Inferior parietal cortex (tissue), 1 donor: ENCODE results near the gene IGF2R.
A peak's percentile ranks its signal among the peaks of the same experiment; 100 is the strongest.
"Not testable (repeated sequence)": the region's sequence is repeated elsewhere in the genome, so short reads cannot be mapped to it uniquely, and the experiment has no call there.

ENCODE experiments used
- DNase-seq: peaks from one replicate; pipeline ENCODE4 v3.0.0-alpha.2; 2016; ENCODE audit errors: extremely low spot score

IGF2R gene, protein sequence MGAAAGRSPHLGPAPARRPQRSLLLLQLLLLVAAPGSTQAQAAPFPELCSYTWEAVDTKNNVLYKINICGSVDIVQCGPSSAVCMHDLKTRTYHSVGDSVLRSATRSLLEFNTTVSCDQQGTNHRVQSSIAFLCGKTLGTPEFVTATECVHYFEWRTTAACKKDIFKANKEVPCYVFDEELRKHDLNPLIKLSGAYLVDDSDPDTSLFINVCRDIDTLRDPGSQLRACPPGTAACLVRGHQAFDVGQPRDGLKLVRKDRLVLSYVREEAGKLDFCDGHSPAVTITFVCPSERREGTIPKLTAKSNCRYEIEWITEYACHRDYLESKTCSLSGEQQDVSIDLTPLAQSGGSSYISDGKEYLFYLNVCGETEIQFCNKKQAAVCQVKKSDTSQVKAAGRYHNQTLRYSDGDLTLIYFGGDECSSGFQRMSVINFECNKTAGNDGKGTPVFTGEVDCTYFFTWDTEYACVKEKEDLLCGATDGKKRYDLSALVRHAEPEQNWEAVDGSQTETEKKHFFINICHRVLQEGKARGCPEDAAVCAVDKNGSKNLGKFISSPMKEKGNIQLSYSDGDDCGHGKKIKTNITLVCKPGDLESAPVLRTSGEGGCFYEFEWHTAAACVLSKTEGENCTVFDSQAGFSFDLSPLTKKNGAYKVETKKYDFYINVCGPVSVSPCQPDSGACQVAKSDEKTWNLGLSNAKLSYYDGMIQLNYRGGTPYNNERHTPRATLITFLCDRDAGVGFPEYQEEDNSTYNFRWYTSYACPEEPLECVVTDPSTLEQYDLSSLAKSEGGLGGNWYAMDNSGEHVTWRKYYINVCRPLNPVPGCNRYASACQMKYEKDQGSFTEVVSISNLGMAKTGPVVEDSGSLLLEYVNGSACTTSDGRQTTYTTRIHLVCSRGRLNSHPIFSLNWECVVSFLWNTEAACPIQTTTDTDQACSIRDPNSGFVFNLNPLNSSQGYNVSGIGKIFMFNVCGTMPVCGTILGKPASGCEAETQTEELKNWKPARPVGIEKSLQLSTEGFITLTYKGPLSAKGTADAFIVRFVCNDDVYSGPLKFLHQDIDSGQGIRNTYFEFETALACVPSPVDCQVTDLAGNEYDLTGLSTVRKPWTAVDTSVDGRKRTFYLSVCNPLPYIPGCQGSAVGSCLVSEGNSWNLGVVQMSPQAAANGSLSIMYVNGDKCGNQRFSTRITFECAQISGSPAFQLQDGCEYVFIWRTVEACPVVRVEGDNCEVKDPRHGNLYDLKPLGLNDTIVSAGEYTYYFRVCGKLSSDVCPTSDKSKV (N-terminal part only)

DNA sequence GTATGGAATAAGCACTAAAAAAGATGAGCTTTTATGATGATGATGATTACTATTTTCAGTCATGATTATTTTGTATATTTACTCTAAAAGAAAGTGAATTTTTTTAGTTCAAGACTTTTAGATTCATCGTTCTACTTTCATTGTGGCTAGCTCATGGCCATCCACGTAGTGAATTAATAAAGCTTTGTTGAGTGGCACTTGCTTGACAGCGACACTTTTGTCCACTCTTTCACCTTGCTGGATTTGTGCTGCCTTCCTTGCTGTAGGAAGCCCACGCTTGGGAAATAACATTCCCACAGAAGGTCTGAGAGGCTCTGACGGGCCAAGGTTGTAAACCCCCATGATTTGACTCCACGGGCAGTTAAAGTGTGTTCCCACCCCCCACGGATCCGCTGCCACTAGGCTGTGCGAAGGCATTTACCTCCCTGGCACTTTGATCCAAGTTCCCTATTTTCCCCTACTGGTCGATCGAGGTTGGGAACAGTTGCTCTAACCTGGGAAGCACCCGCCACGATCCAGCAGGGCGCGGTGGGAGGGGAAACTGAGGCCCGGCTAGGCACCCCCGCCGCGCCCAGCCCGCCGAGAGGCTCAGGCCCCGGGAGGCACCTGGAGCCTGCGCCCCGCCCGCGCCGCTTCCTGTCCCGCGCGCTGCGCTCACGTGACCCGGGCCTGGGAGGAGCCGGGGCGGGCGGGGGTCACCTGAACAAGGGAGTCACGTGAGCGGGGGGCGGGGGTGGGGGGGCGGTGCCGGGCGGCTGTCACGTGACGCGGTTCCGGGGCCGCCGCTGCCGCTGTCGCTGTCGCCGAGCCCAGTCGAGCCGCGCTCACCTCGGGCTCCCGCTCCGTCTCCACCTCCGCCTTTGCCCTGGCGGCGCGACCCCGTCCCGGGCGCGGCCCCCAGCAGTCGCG, at the start of gene IGF2R:
TSS of gene IGF2R (plus strand) at position 788 of the 909 bp plus-strand sequence. CDS start 165 bp downstream, outside the sequence.
- DNase-seq = peak; percentile 81

DNA sequence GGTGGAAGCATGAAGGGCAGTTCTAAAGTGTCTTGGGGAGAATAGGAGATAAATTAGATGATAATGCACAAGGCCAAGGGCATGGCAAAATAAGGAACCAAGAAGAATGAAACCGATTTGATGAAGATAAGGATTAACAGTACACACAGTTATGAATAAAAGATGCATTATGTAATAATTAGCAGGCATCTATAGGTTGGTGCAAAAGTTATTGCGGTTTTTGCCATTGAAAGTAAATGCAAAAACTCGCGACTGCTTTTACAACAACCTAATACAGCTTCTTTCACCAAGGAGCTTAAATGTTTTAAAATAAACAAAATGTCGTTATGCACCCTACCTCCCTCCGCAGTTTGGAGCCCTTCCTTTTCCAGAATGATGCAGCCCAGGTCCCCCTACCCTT, 49.1 kb upstream of the IGF2R start:
- DNase-seq = no peak

DNA sequence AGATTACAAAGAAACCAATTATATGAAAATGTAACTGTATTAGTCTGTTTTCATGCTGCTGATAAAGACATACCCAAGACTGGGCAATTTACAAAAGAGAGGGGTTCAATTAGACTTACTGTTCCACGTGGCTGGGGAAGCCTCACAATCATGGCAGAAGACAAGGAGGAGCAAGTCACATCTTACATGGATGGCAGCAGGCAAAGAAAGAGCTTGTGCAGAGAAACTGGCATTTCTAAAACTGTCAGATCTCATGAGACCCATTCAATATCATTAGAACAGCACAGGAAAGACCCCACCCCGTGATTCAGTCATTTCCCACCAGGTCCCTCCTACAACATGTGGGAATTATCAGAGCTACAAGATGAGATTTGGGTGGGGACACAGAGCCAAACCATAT, 44.7 kb upstream of the IGF2R start:
- not testable (repeated sequence) for DNase-seq

DNA sequence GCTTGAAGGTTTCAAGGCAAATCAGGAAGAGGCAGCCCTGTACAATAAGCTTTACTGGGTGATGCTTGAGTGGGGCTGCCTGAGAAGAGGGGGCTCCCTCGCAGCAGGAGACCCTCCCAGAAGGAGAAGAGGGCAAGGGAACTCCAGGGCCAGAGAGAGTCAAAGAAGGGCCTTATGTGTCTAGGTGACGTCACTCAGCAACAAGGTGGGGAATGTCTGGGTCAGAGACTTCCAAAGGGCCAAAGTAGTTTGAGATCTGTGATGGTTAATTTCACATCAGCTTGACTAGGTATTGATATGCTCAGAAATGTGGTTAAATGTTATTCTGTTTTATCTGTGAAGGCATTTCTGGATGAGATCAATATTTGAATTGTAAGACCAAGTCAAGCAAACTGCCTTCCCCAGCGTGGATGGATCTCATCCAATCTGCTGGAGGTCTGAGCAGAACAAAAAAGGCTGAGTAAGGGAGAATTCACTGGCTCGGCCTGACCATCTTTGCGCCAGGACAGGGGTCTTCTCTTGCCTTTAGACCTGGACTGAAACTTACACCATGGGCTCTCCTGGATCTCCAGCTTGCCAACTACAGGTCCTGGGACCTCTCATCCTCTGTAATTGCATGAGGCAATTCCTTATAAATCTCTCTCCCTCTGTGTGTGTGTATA, 42.2 kb upstream of the IGF2R start:
- DNase-seq = no peak

DNA sequence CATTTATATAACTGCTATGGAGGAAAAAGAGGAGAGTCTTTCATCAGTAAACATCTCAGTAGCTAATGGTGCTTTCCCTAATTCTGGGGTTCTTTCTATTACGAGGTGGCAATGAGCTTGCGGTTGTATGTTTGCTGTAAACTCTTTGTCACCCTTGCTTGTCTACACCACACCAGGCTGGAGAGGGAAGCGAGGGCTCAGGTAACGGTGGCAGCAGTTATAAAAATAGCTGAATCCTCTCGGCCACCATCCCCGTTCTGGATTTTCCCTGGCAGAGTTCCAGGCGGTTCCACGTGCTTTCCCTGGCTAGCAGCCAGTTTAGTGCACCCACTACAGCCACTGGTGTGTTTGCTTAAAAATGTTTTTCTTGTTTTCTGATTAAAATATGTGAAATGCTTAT, 39.1 kb upstream of the IGF2R start:
- DNase-seq = no peak

DNA sequence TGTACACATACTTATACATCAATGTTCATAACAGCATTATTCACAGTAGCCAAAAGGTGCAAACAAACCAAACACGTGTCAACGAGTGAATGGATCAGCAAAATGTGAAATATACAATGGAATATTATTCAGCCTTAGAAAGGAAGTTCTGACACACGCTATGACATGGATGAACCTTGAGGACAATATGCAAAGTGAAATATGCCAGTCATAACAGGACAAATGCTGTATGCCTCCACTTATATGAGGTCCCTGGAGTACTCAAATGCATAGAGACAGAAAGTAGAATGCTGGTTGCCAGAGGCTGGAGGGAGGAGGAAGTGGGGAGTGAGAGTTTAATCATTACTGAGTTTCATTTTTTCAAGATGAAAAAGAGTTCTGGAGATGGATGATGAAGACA, 37.8 kb upstream of the IGF2R start:
- DNase-seq = no peak

DNA sequence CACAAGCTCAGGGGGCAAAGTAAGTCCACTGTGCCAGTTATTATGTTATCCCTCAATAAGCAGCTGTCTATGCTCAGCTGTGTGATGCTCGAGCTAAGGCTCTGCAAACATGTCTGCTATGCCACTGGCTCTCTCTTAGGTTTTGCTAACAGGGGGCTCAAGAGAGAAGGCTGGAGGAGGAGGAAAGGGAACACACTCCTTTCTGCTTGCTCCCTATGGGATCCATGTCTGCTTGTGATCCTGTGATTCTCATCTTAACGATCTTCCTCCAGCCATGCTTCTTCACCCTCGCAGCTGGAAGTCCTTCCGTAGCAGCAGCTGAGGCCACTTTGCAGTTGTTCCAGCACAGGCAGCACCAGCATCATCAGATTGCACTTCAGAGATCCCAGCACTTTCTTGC, 37.0 kb upstream of the IGF2R start:
- DNase-seq = no peak

DNA sequence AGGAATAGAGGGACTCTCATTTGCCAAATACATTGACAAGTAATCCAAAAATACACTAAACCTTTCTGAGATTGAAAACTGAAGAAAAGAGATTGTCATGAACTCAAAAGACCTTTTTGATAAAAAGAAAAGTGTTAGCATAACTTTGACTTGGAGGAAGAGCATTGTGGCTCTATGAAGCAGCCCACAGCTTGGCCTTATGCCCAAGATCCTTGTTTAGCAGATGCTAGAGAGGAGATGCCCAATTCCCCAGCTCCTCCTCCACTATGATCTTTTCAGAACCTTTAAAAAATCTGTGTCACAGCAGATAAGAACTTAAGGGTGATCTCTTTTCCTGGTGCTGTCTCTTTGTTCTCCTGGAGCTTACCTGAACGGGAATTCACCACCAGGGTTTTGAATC, 35.8 kb upstream of the IGF2R start:
- DNase-seq = no peak

DNA sequence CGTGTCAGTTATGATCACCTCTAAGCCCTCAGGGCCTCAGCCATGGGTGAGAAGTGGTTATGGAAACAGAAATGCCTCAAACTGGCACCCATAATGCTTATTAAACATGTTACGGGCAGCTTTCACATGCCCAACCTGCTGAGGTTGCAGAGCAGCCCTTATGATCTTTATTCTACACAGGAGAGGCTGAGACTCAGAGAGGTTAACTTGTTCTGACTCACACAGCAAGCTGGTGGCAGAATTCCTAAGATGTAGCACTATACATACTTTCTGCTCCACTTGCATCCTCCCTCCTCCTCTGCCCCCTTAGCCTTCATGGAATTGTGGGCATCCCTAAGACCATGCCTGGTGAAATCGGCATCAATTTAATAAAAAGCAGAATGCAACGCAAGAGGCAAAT, 34.7 kb upstream of the IGF2R start:
- no peak for DNase-seq

DNA sequence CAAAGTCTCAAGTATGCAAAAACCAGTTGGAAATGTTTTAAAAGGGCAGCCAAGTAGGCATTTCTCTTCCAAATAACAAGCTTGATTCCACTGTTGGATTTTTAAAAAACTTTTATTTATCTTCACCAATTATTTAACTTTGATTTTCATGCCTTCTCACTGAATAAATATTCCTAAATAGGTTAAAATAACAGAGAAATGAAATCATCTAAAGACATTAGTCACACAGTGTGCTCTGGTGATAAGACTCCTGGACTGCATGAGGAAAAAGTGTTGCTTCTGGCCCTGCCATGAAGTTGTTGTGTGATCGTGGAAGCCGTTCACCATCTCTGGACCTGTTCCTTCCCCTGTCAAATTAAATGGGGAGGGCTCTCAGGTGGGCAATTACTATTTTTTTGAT, 33.8 kb upstream of the IGF2R start:
- DNase-seq = no peak

DNA sequence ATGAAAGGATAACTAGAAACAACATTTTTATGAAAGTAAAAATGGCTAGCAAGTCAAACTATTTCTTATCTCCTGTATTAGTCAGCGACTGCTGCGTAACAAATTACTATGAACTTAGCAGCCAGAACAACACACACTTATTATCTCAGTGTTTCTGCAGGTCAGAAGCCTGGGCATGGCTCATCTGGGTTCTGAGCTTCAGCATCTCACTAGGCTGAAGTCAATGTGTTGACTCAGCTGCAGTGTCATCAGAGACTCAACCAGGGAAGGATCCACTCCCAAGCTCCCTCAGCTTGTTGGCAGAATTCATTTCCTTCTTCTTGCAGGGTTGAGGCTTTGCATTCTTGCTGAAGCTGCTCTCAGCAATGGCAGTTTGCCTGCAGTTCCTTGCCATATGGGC, 33.2 kb upstream of the IGF2R start:
- no peak for DNase-seq

DNA sequence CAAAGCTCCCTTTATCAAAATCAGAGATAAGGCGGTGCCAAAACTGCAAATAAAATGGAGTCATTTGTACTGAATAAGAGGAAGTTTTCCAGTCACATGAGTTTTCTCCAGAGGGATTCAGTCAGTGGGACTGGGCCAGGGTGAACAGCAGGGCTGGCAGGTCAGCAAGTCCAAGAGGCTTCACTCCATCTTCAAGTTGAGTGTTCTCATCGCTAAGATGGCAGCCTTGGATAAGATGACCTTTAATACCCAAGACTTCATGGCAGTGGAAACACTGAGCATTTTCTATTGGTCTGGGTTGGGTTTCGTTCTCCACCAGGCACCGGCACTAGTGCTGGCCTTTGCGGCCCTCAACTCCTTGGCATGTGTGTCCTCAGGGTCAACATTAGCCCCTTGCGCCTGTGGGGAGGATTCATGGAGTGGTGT, 29.3 kb upstream of the IGF2R start:
- no peak for DNase-seq

DNA sequence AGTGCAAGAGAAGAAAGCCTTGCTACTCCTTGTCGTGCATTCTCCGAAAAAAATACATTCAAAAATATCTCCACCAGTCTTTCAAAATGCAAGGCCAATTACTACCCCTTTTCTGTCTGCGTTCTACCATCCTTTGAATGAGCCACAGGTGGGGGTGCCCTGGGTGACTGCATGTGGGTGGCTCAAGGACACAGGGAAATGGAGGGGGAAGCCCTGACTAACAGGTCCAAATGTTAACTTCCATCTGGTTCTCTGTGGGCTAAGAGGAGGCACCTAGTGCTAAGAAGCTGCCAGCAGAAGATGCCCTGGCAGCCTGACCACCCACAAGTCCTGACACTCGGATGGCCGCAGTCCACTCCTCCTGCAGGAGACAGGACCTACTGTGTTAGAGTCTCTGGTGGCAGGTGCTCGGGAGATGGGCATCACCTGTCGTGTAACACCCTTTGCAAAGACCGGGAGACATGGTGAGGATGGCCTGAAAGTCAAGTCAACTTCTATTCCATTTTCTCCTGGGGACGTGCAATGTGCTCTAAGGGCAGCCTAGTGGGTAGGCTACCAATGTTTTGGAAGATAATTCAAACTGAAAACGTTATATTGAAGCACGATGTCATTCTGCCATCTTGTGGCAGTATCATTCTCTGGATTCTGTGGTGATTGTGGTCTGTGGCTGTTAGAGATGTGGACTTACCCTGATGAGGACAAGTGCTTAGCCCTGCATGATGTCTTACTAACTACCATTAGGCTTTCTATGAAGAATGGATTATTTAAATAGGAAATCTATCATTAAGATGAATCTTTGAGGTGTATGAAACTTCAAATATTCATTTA, 27.4 kb upstream of the IGF2R start:
- DNase-seq = peak; percentile 77

DNA sequence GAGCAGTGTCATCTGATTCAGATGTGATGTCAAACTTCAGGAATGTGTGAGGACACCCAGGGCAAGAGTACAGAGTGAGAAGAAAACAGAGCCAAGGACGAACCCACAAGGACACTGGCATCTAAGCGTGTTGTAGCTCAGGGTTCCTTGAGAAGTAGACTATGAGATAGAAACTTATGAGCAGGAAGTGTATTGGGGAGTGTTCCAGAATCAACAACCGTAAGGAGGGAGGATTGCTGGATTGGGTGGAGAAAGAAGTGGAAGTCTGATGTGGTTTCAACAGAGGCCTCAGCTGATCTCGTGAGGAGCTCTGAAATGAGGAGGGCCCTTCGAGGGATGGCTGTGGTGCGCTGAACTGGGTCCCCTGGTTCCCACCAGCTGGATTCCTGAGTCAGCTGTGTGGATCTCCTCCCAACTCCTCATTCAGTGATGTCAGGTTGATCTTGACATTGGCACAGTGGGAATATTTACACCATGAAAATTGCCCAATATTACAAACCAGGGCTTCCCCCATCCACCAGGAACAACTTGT, 25.7 kb upstream of the IGF2R start:
- DNase-seq = no peak

DNA sequence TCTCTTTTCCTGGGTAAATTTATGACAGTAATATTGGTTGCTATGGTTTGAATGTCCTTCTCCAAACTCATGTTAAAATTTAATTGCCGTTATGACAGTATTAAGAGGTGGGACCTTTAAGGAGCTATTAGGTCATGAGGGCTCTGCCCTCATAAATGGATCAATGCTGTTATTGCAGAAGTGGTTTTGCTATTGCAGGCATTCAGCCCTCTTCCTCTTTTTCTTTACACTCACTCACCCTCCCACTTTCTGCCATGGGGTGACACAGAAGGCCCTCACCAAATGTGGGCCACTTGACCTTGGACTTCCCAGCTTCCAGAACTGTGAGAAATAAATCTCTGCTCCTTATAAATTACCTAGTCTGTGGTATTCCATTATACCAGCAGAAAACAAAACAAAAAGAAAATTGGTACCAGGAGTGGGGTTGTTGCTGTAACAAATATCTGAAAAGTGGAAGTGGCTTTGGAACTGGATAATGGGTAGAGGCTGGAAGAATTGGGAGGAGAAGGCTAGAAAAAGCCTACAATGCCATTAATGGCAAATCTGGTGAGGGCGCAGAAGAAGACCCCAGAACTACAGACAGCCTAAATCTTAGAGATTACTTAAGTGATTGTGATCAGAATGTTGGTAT, 24.8 kb upstream of the IGF2R start:
- no peak for DNase-seq

DNA sequence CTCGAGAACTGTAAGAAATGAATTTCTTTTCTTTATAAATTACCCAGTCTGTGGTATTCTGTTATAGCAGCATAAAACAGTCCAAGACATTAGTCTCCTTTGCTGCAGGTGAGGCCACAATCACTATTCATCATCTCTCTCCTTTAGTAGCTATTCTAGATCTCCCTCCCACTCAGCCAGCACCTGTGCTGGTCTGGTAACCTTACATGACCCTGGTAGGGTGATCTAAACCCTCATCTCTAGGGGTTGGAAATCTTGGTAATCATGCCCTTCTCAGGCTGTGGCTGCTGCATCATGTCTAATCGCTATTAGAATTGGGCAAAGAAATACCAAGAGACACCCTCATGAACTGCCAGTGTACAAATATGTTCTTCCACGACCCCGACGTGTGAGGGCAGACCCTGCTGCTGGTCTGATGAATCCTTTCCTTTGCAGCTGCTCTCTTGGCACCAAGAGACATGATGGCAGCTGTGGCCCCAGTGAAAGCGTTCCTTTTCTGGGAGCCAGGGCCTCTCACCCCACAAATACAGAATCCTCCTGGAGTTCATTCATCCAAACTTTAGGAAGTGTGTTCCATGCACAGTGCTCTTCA, 23.0 kb upstream of the IGF2R start:
- no peak for DNase-seq

DNA sequence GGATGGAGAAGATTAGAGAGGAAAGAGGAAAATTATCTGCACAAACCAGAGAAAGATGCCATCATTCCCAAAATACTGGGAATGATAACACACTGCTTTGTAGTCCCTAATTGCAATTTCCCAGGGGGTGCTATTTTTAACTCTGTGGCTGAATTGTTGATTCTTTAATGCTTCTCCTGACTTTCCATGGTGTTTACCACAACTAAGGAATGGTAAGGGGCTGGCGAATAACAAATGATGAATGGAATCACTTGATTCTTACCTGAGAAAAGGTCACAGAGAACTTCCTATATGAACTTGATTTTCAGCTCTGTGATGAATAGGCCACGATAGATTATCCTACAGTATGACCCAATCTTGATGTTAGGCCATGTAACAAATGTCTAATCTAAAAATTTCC, 22.0 kb upstream of the IGF2R start:
- no peak for DNase-seq

DNA sequence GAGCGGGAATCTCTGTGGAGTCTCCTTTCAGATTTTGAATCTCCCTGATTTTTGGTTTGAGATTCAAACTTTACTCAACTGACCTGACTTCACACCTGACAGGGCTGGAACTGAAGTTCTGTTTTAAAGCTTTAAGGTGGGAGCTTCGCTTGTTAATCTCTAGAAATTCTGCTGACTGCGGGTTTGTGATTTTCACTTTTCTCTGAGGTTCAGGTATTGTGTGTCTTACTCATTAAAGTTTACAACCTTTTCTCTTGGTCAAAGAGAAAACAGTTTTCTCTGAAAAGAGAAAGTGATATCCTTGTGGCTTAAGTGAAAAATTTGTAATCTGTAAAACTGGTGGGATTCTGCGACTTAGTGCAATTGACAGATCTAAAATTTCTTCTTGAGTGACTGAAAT, 20.7 kb upstream of the IGF2R start:
- DNase-seq = no peak
